NCI-H2196 treated with DMSO at 0.1 percent for 48 hours (cell line): ENCODE measurements around the gene CCDC60.
A peak's percentile ranks its signal among the peaks of the same experiment; 100 is the strongest.

Experiments
- DNase-seq: peaks from one replicate; lab custom pipeline; 2025; ENCODE audit not compliant: unreplicated experiment; lab: John Stamatoyannopoulos, UW

Gene CCDC60

DNA sequence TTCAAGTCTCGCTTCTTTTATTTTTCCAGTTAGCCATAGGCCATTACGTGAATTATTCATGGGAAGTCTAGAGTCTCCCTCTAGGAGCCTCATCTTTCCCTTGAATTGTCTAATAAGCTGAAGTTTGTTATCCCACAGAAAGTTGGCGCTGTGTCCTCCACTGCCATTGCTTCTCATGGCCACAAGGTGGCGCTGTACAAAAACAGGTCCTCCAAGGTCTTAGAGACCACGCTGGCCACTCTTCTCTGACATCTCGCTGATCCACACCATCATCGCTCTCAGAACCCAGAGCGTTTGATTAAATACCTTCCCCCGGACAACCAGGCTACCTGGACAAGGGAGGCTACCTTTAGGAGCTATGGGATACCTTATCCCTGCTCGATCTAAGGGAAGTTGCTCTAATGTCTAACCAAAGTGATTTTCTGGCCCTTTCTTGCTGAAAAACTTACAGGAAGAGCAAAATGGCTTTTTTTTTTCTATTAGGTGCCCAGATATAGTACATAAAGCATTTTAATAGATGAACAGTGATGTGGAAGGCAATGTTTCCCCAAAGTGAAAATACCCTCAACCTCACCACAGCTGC lies 110.0 kb downstream of the CCDC60 start:
- DNase-seq = peak; percentile 12

DNA sequence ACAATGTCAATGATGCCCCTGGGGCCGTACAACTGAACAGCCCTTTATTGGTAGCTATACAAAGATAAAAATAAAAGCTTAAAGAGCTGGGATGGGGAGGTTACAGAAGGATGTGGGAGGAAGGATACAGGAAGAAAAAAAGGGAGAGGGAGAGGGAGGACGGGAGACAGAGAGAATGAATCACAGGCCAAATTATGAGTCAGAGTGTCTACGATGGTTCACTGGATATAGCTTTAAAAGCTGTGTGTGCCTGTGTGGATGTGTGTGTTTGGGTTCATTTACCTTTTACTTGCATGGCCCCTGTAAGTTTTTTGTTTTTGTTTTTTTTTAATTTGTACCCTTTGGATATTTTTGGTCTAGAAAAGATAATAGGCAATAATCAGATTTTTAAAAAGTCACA lies 111.9 kb downstream of the CCDC60 start:
- DNase-seq = no peak

DNA sequence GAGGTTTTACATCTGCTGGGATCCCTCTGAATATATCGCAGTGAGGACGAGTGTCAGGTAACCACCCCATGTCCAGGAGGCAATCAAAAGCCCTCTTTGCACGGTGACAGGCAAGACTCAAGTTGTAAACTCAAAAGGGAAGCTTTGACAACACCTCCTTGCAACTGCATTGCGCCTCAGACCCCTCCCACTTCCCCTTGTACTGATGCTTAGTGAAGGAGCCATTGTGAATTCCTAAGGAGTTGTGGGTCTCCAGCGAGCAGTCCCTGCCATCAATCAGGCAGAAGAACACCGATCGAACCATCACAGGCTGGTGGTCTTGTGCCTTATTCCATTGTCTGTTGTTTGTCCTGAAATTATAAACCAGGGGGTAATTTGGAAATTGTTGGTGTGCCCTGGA lies 112.6 kb downstream of the CCDC60 start:
- DNase-seq = no peak

DNA sequence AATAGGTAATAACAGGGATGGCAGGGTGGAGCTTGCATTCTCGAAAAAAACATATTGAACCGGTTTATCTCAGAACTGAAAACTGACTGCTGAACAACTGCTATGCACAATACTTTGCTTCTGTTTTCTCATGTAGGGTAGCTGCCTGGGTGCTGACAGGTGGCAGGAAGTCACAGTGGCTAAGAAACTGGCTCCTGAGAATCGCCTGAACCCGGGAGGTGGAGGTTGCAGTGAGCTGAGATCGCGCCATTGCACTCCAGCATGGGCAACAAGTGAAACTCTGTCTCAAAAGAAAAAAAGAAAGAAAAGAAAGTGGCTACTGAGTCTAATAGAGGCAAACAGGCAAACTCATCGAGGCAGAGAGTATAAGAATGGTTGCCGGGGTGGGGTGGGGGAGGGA lies 113.1 kb downstream of the CCDC60 start:
- no peak for DNase-seq

DNA sequence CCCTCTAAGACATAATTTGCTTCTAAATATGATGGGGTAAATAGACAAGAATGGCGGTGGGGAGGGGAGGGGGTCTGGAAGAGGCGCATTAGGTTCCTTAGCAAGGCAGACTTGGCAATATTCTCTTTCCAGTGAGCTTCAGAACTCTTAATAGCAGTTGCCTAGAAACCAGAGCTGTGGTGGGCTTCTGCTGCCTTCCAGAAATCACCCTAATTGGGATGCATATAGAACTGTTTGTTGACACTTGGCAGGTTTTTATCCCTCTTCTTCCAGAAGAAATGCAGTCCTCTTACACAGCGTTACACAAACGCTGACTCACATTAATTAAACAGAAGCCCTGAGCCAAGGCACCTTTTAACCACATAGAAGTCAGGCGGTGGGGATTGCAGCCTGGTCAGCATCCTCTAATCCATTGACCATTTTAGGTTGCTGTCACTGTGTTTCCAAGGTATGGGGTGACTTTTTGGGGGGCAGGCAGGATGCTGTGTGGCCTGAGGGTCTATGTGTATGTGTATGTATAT lies 114.1 kb downstream of the CCDC60 start:
- DNase-seq = no peak

DNA sequence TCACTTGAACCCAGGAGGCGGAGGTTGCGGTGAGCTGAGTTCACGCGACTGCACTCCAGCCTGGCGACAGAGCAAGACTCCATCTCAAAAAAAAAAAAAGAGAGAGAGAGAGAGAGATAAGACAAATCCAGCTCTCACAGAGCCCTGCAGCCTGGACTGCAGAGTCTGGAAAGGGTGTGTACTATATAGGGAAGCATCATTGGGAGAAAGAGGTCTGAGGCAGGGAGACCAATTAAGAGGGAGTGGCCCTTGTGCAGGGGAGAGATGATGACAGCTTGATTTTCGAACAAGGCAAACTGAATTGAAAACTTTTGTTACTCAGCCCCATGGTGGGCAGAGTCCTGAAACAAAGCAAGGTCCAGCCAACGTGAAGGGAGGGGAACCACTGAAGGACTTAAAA lies 116.2 kb downstream of the CCDC60 start:
- no peak for DNase-seq

DNA sequence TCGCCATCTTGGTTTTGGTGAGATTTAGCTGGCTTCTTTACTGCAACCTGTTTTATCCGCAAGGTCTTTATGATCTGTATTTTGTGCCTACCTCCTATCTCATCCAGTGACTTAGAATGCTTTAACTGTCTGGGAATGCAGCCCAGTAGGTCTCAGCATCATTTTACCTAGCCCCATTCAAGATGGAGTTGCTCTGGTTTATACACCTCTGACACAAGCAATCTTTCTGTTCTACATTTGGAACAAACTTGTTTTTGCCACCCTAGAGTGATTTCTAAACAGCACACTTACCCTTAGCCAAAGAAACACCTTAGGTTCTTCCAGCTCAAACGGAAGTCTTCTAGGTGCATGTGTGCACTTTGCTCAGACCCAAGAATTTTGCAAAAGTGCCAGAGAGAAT lies 122.3 kb downstream of the CCDC60 start:
- DNase-seq = no peak

DNA sequence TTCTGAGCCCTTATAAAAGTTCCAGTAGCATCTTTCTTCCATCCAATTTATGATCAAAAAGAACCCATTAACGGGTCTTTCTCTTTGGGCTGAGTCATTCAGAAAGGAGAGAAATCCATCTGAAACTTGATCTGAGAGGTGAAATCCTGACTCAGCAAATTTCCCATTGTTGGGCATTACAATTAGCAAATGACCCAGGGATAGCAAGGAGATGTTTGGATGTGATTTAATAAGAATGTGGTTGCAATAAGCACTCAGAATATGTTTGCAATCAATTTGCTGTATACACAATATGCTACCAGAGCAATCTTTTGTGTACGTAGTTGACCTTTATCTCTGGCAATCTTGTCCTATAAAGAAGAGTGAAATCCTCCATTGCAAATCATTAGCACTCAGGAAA lies 122.7 kb downstream of the CCDC60 start:
- DNase-seq = no peak

DNA sequence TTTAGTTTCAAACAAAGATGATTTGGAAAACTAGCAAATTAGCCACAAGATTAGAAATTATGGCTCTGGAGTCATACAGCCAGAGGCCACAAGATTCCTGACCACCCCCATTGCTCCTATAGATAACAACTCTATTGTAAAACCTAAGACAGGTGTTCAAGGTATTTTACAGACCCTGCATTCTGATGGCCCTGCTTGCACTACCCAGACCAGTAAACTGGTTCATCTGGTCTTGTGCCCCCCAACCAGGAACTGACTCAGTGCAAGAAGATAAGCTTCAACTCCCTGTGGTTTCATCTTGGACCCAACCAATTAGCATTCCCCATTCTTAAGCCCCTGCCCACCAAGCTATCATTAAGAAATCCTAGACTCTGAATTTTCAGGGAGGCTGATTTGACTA lies 125.0 kb downstream of the CCDC60 start:
- no peak for DNase-seq

DNA sequence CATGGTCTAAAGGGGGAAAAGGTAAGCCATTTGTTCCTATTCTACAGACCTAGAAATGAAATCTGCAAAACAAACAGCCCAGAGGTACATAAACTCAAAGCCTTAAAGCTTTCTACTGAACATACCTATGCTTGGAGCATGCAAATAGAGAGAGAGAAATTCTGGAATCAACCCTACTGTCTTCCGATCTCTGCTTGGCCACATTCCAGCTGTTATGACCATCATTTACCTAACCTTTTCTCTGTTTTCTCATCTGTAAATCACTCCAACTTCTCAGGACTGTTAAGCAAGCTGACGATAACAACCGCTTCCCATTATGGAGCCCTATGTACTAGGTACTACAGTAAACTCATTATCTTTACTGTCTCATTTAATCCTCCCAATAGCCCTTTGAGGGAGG lies 126.3 kb downstream of the CCDC60 start:
- no peak for DNase-seq

DNA sequence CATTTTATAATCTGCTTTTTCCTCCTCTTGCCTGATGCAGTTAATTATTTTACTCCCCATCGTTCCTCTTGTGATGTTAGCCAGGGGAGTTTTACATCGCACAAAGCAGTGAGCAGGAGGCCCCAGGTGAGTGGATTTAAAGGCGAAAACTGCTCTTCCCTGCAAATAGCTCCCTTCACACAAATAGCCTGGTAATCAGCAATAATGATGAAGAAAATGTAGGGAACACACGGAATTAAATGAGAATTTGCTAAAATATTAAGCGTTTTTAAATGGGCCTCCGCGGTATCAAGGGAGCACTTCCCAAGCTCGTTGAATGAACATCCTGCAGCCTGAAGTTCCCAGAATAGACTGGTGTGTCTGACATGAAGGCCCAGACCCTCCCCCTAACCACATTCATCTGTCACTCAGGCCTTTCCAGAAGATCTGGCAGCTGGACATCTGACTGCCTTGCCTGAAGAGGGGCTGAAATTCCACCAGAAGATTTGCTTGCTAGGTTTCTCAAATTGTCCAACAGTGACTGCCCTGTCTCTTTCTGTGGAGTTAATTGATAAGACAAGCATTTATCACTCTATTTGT lies 127.2 kb downstream of the CCDC60 start:
- DNase-seq = no peak

DNA sequence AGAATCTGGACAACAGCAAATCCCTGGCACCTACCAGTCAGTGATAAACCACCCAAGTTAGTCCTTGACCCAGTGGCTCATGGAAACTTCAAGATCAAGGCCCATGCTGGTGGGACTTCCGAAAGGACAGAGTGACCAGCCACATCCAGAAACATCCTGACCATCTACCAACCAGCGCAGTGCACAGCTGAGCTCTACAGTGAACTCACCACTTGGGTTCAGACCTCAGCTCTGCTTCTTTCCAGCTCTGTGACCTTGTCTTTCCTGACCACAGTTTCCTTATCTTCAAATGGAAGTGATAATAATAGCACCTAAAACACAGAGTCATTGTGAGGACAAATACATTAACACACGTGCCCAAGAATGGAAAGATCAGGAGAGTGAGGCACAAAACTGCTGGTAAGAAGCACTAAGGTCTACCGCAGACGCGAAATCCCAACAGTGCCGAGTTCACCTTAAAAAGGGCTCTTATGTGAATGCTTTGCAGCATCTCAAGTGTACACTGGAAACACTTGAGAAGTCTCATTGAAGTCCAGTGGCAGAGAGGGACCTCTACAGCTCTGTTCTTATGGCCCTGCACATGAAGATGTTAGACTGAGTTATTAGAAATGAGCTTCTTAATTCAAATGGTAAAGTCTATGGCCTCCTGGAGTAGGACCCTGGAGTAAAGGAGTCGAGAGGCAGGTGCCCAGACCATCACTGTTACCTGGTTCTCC lies 128.8 kb downstream of the CCDC60 start:
- DNase-seq = no peak

DNA sequence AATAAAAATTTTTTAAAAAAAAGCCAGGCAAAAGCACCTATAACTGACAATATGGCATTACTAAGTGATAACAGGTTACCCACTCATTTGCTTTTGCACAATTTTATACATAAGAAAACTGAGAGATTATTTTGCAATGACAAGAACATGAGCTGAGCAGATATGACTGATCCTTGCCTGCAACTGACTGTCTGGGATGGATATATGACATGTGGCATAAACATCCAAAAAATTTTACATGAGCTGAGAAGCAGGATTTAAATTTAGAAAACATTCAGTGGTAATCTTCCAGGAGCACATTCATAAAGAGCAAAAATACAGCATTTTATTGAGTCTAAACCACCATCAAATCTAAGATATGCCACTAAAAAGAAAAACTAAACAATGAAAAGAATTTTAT lies 133.8 kb downstream of the CCDC60 start:
- DNase-seq = no peak

DNA sequence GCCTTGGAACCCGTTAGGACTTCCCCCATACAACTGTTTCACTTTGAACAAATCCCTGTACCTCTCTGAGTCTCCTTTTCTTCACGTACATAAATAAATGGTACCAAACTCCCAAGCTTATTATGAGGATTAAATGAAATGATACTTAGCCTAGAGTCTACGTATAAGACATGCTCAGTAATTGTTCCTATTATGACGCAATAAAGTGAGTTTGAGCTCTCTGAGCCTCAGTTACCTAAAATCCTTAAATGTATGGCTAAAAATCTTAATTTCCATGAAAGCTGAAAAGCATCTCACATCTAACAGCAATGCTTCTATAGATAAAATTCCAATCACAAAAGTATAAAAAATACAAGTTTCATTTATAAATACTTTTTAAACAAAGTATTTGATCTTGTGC lies 141.1 kb downstream of the CCDC60 start:
- DNase-seq = no peak

DNA sequence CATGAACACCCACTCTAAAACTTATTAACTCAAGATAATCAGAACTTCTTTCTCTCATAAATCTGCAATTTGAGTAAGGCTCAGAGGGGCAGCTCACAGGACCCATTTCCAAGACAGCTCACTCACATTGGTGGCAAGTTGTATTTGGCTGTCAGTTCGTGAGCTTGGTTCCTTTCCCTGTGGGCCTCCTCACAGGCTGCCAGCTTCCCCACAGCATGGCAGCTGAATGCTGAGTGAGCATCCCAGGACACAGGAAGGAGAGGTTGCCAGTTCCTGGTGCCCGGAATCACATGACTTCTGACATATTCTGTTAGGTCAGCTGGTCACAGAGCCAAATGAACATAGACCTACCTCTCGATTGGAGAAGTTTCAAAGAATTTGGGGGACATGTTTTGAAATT lies 142.4 kb downstream of the CCDC60 start:
- no peak for DNase-seq

DNA sequence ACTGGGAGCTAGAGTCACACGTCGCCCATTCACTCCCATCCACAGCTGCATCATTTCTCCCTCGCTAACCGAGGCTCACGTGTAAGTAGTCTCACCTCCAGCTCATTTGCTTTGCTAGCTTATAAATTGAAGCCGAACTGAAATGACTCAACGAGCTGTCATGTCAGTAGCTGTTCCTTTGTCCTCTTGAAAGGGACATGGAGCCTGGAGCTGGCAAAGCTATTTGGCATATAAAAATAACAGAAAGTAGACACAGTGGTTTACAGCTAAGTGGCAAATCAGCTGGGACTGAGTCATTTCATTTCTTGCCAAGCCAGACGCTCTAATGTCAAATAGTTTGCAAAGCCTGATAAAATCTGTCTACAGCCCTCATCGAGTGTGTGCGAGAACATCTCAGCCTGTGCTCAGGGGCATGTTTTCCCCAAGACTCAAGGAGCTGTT lies 144.6 kb downstream of the CCDC60 start:
- no peak for DNase-seq

DNA sequence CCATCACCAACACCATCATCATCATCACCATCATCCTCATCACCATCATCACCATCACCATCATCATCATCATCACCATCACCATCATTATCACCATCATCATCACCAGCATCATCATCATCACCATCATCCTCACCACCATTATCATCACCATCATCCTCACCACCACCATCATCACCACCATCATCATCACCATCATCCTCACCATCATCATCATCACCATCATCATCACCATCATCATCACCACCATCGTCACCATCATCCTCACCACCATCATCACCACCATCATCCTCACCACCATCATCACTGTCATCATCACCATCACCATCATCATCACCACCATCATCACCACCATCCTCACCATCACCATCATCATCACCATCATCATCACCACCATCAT lies 146.0 kb downstream of the CCDC60 start:
- DNase-seq = no peak

DNA sequence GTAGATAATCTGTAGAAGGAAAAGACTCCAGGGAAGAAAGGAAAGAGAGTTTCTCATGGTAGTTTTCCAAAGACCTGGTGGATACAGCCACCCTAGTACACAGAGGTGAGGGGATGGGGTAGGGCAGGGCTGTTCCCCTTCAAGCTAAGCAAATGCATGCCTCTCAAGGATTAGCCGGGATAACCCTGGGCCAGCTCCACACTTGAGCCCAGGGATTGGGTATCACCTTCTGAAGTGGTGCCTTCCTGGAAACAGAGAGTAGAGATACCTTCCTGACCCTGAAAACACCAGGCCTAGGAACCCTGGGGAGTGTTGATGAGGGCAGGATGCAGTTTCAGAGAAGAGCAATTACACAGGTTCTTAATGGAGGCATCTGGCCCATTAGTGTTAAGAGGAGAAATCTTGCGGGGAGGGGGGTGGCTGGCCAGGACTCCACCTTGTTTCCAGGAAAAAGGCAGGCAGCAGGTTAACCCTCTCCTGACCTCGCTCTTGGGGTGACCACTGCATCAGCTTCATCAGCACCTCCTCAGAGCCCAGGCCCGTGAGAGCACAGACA lies 152.1 kb downstream of the CCDC60 start:
- DNase-seq = no peak

DNA sequence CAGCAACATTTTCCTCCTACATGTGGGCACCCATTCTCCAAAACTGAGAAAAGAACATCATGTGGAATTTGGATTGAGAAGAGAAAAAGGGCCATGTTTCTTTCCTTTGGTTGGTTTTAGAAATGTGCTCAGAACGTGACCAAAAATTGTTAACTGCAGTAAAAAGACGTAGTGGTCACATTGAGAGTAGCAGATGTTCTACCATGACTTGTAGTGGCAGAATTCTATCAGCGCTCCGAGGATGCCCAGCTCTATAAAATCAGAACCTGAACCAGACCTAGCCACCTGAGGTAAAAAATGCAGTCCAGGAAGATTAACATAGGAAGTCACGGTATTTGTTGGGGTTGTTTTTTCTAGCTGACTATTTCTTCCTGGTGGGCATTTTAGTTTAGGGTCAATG lies 157.3 kb downstream of the CCDC60 start:
- no peak for DNase-seq

DNA sequence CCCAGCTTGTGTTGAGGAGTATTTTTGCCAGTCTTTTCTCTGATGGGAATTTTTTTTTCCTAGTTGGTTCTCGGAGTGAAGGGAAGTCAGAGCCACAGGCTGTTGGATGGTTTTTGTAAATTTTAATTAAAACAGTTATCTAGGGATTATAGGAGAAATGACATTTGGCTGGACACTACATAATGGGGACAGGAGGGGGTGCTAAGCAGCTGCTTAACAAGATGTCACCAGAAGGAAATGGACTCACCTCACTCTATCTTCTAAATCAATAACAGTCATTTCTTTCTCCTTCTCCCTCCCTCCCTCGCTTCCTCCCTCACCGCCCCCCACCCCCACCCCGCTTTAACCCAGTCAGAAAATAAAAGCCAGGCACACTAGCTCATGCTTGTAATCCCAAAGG lies 165.7 kb downstream of the CCDC60 start:
- DNase-seq = no peak

DNA sequence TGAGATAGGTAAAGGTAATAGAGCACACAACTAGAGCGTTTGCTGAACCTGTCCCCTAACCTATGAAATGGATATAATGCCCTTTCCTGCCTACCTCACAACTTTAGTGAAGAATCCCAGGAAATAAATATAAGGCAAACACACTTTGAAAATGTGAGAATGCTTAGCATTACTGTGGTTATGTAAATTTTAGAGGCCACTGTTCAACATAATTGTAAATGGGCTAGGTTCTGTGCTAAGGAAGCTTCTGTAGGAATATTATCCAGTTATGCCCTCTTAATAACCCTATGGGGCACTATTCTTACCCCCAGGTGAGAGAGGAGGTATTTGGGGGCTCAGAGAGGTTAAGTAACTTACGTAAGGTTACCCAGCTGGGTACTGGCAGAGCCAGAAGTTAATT lies 166.5 kb downstream of the CCDC60 start:
- DNase-seq = no peak

DNA sequence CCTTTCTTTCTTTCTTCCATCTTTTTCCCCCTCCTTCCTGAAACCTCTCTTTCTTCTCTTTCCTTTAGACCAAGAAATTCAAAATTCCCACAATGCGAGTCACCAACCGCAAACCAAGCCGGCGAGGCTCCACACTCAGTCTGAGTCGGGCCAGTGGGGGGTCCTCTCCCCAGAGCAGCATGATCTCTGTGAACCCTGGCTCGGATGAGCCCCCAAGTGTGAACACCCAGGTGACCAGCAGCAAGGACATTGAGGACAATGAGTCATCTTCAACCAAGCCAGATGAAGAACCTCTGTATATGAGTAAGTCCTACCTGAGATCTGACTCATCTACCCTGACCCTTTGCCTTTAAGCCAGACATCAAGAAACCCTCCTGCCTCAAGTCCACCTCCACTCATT lies 170.5 kb downstream of the CCDC60 start:
- no peak for DNase-seq
